Esophagus squamous epithelium (tissue), 4 donors: ENCODE measurements around the gene TRIM36.

Experiments used
- POLR2A ChIP-seq, 4 donors: fragments of 450-650 bp; IDR thresholded peaks; one replicate each; pipeline ENCODE4 v1.6.1; 2017; ENCODE audit warnings: antibody characterized with exemption in 4 of 4, mild to moderate bottlenecking in 4 of 4, moderate library complexity in 3 of 4
- TF ChIP-seq, protein P1 (sequence below), 6 experiments: fragments of 450-650 bp in 4 of 6; fragments of 200-600 bp in 2 of 6; sonication (generic) in 2 of 6; IDR thresholded peaks; one replicate each; pipeline ENCODE4 v1.5.1; 2016 to 2019; ENCODE audit warnings: antibody characterized with exemption in 6 of 6, mild to moderate bottlenecking in 4 of 6, moderate library complexity in 4 of 6

DNA sequence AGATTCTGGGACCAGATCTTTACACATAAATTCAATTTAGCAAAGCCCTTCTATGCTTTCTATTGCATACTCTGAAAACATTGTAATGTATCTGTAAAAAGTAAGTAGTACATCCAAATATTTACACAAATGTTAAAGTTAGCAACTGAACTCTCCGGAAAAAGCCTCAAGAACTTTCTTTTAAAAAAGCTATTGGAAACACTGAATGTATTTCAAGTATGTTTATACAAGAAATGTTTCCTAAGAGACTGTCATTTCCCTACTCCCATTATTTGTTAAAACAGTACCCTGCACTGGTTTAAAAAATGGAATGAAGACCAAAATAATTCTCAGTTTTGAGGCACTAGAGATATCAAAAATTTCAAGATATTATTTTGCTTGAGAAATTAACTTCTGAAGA lies 44.8 kb upstream of the TRIM36 start:
- TF ChIP-seq, protein P1, sequence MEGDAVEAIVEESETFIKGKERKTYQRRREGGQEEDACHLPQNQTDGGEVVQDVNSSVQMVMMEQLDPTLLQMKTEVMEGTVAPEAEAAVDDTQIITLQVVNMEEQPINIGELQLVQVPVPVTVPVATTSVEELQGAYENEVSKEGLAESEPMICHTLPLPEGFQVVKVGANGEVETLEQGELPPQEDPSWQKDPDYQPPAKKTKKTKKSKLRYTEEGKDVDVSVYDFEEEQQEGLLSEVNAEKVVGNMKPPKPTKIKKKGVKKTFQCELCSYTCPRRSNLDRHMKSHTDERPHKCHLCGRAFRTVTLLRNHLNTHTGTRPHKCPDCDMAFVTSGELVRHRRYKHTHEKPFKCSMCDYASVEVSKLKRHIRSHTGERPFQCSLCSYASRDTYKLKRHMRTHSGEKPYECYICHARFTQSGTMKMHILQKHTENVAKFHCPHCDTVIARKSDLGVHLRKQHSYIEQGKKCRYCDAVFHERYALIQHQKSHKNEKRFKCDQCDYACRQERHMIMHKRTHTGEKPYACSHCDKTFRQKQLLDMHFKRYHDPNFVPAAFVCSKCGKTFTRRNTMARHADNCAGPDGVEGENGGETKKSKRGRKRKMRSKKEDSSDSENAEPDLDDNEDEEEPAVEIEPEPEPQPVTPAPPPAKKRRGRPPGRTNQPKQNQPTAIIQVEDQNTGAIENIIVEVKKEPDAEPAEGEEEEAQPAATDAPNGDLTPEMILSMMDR (IDR thresholded peaks at IDR 0.05): no peak
- TF ChIP-seq POLR2A (IDR thresholded peaks at IDR 0.05): no peak
